ENCODE measurements around the gene TBC1D8.

Gene TBC1D8

DNA sequence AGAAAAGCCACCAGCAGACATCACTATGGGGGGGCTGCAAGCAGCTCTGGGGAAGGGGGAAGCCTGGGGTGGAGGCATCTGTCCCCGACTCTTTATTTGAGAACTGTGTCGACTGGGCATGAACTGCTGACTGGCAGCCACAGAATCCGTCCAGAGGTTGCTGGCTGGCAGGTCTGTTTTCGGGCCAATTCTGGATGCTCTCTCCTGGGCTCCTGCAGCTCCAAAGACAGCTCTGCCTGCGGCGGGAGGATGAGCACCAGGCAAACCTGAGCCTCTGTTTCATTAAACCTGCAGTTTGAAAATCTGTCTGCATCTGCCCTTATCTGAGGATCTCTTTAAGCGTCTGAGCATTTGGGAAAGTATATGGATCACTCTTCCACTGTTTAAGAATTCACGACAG is 183.5 kb downstream of the TBC1D8 start:
- TF ChIP-seq, protein P1, sequence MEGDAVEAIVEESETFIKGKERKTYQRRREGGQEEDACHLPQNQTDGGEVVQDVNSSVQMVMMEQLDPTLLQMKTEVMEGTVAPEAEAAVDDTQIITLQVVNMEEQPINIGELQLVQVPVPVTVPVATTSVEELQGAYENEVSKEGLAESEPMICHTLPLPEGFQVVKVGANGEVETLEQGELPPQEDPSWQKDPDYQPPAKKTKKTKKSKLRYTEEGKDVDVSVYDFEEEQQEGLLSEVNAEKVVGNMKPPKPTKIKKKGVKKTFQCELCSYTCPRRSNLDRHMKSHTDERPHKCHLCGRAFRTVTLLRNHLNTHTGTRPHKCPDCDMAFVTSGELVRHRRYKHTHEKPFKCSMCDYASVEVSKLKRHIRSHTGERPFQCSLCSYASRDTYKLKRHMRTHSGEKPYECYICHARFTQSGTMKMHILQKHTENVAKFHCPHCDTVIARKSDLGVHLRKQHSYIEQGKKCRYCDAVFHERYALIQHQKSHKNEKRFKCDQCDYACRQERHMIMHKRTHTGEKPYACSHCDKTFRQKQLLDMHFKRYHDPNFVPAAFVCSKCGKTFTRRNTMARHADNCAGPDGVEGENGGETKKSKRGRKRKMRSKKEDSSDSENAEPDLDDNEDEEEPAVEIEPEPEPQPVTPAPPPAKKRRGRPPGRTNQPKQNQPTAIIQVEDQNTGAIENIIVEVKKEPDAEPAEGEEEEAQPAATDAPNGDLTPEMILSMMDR (IDR thresholded peaks at IDR 0.05; ENCODE audit: borderline replicate concordance, insufficient read depth, low read depth, low read length): no peak
- H3K4me3 ChIP-seq (ENCODE audit: low read depth, low read length): no peak overlapping the region

DNA sequence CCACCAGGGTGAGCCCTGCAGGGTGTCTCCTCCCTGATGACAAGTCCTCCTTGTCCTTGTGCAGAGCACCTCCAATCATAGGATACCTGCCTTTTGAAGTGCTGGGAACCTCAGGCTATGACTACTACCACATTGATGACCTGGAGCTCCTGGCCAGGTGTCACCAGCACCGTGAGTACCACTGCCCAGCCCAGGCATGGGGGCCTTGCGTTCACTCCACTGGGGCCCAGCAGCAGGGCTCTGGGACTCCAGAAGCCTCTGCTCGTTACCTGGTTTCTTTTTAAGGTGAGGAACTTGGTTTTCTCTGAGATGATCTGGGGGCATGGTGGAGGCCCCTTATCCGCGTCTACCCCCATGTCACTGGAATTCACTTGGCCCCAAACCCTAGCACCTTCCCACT is 185.6 kb downstream of the TBC1D8 start:
- H3K4me3 ChIP-seq (ENCODE audit: low read depth, low read length): no peak overlapping the region
- TF ChIP-seq, protein P1 (IDR thresholded peaks at IDR 0.05; ENCODE audit: borderline replicate concordance, insufficient read depth, low read depth, low read length): no peak

DNA sequence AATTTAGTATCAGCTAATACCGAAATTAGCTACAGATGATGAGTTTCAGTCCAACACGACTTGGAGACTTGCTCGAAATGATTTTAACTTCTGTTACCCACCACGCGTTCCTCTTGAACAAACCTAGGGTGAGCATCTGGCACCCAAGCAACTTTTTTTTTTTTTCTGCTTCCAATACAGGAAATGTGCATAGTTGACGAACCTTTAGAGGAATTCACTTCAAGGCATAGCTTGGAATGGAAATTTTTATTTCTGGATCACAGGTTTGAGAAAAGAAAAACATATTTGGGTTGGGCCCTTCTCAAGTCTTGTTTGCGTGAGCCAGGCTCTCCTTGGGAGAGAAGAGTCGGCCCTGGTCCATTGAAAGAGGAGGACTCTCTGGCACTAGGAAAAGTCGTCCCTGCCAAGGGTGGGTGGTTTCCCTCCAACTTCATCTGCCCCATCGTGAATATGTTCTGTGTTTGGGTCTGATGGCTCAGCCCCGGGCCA is 186.5 kb downstream of the TBC1D8 start:
- no peak overlapping the region for H3K4me3 ChIP-seq (ENCODE audit: low read depth, low read length)
- TF ChIP-seq, protein P1 (IDR thresholded peaks at IDR 0.05; ENCODE audit: borderline replicate concordance, insufficient read depth, low read depth, low read length): no peak

DNA sequence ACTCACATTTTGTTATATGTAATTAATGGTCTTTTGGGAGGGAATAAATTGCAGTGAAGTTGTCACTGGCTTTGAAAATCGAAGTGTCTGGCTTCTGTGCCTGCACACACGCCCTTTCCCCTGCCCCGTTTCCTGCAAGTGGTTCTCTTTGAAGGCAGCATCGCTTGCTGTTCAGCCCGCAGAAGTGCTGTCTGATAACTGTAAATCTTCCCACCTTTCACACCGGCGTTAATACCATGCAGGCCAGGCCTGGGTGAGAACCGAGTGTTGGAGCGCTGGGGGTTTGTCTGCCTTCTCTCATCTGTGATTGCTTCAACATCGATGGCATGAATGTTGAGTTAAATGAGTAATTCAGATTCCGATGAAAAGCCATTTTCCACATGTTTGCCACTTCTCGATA is 187.0 kb downstream of the TBC1D8 start:
- H3K4me3 ChIP-seq (ENCODE audit: low read depth, low read length): no peak overlapping the region
- TF ChIP-seq, protein P1 (IDR thresholded peaks at IDR 0.05; ENCODE audit: borderline replicate concordance, insufficient read depth, low read depth, low read length): no peak

DNA sequence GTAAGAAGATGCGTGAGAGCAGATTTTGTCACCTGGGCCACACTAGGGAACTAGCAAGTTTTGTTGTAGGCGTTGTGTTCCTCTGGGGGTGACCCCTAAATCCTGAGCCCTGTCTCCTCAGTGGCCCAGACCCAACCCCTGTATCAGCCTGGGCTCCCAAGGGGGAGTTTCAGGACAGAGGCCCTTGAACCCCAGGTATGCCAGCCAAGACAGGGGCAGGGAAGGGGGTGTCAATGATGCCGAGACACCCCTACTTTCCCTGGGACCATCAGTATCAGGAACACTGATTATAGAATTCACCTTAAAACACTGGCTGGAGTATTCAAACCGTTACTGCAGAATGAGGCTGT is 188.2 kb downstream of the TBC1D8 start:
- H3K4me3 ChIP-seq (ENCODE audit: low read depth, low read length): no peak overlapping the region
- TF ChIP-seq, protein P1 (IDR thresholded peaks at IDR 0.05; ENCODE audit: borderline replicate concordance, insufficient read depth, low read depth, low read length): no peak

DNA sequence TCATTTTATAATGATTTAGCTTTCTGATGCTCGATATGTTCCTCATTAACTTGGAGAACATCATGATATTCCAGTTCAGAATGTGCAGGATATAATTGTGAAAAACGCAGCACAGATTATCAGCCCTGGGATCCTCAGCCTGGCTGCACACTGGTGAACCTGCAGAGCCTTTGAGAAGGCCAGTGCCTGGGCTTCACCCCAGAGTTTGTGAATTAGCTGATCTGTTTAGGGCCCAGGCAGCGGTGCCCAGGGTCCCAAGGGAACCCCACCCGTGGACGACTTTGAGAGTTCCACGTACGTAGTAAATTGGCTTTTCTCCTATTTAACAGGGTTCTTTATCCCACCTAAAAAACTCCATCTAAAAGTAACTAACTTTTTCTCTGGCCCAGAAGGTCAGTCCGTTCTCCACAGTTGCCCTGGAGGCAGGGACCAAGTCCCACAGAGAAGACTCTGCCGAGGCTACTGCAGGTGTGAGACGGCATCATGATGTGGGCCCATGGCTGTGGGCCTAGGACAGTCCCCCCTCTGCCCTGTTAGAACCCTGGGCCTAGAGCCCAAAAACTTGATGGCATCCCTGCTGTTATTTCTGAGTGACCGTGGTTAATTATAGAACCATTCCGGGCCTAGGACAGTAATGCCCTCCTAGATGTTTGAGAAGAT is 188.7 kb downstream of the TBC1D8 start:
- H3K4me3 ChIP-seq (ENCODE audit: low read depth, low read length): no peak overlapping the region
- TF ChIP-seq, protein P1 (IDR thresholded peaks at IDR 0.05; ENCODE audit: borderline replicate concordance, insufficient read depth, low read depth, low read length): no peak

DNA sequence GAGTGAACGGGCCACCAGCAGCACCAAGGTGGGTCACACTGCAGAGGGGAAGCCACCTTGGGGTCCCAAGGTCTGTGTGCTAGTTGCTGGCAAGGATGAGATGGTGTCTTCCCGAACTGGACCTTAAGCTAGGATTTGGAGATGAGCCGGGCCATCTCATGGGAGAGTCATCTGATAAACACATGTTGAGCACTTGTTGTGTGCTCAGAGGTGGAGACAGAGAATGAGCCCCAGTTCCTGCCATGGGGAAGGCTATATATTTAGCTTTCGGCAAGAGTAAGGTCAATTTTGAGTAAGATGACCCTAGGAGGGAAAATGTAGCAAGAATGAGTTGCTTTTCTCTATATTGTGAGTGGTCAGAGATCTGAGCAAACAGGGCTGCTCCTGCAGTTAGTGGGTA is 190.5 kb downstream of the TBC1D8 start:
- H3K4me3 ChIP-seq (ENCODE audit: low read depth, low read length): no peak overlapping the region

More for the DNA sequence above, 190.5 kb downstream of the TBC1D8 start:
- TF ChIP-seq, protein P1 (IDR thresholded peaks at IDR 0.05; ENCODE audit: borderline replicate concordance, insufficient read depth, low read depth, low read length): no peak
